IMR-90 (cell line): ENCODE results near the gene TIE1. TPM values are rescaled to one million over a fixed set of nuclear protein-coding genes. Genes with fewer than 3 reads are reported as not detected.
A peak's percentile ranks its signal among the peaks of the same experiment; 100 is the strongest.

ENCODE experiments used
- ATAC-seq: fragments of 200-7000 bp; cut with Tn5 transposase; 2 replicates; pipeline ENCODE4 v1.9.1; 2020; ENCODE audit warnings: low read depth, mild to moderate bottlenecking, moderate library complexity
- BruUV-seq: library from RNA; stranded (reverse); fragments of 400-500 nt; replicated peaks from 2 replicates; lab custom pipeline; 2021; lab: Mats Ljungman, UMichigan
- CTCF ChIA-PET: fragments of 300-600 bp; formaldehyde crosslinking; extraction: SDS; loops from one replicate; lab custom pipeline; 2021; ENCODE audit warnings: antibody characterized with exemption; lab: Yijun Ruan, JAX
- POLR2A ChIA-PET: fragments of 300-600 bp; sonication (Branson Sonifier 250); formaldehyde crosslinking; loops from one replicate; lab custom pipeline; 2022; ENCODE audit warnings: antibody characterized with exemption; ENCODE audit not compliant: unreplicated experiment; lab: Charles Lee
- DNase-seq: peaks from one replicate; pipeline ENCODE4 v3.0.0; 2013
- H2AFZ ChIP-seq: replicated peaks from 2 replicates; pipeline ENCODE3; 2013; ENCODE audit warnings: low read length, mild to moderate bottlenecking; ENCODE audit not compliant: poor library complexity
- H2AK5ac ChIP-seq: 2 replicates; pipeline ENCODE4 v1.6.1; 2013; ENCODE audit warnings: low read depth, low read length, inconsistent platforms
- H2AK9ac ChIP-seq: replicated peaks from 2 replicates; pipeline ENCODE3; 2013; ENCODE audit warnings: mild to moderate bottlenecking, low read depth, low read length, moderate library complexity; ENCODE audit not compliant: poor library complexity
- H2BK120ac ChIP-seq: 2 replicates; pipeline ENCODE4 v1.6.1; 2013; ENCODE audit warnings: low read depth, low read length, inconsistent platforms
- H2BK15ac ChIP-seq: 3 replicates; pipeline ENCODE4 v1.6.1; 2013; ENCODE audit warnings: low read depth, low read length, inconsistent platforms
- H2BK20ac ChIP-seq: 2 replicates; pipeline ENCODE4 v1.6.1; 2013; ENCODE audit warnings: low read depth, mild to moderate bottlenecking, inconsistent platforms, low read length, moderate library complexity
- H2BK5ac ChIP-seq: 2 replicates; pipeline ENCODE4 v1.6.1; 2013; ENCODE audit warnings: mild to moderate bottlenecking, low read depth, low read length, inconsistent platforms; ENCODE audit not compliant: poor library complexity, severe bottlenecking
- H3K14ac ChIP-seq: replicated peaks from 2 replicates; pipeline ENCODE4 v1.6.1; 2013; ENCODE audit warnings: low read depth, low read length, inconsistent platforms
- H3K18ac ChIP-seq: 2 replicates; pipeline ENCODE4 v1.6.1; 2013; ENCODE audit warnings: low read depth, low read length, control low read depth
- H3K23ac ChIP-seq: 2 replicates; pipeline ENCODE4 v1.6.1; 2013; ENCODE audit warnings: low read depth, low read length, inconsistent platforms
- H3K27ac ChIP-seq: 2 replicates; pipeline ENCODE4 v1.5.1; 2013; ENCODE audit warnings: mild to moderate bottlenecking, control low read depth, low read length; ENCODE audit not compliant: insufficient read depth
- H3K27me3 ChIP-seq: 2 replicates; pipeline ENCODE4 v1.6.1; 2013; ENCODE audit warnings: low read length; ENCODE audit not compliant: control insufficient read depth, insufficient read depth
- H3K36me3 ChIP-seq: 2 replicates; pipeline ENCODE4 v1.6.1; 2013; ENCODE audit warnings: low read length, mixed read lengths; ENCODE audit not compliant: control insufficient read depth, insufficient read depth
- H3K4ac ChIP-seq: 2 replicates; pipeline ENCODE4 v1.6.1; 2013; ENCODE audit warnings: low read depth, low read length, inconsistent platforms
- H3K4me1 ChIP-seq: 2 replicates; pipeline ENCODE4 v1.6.1; 2013; ENCODE audit warnings: low read length, mixed read lengths; ENCODE audit not compliant: control insufficient read depth, insufficient read depth
- H3K4me2 ChIP-seq: 2 replicates; pipeline ENCODE4 v1.6.1; 2013; ENCODE audit warnings: low read depth, mild to moderate bottlenecking, control low read depth, low read length, moderate library complexity
- H3K4me3 ChIP-seq: 2 replicates; pipeline ENCODE4 v1.5.1; 2013; ENCODE audit warnings: low read depth, mild to moderate bottlenecking, control low read depth, low read length, moderate library complexity; ENCODE audit not compliant: insufficient read depth
- H3K56ac ChIP-seq: 2 replicates; pipeline ENCODE4 v1.6.1; 2013; ENCODE audit warnings: low read length, inconsistent platforms; ENCODE audit not compliant: insufficient read depth; ENCODE audit errors: extremely low read depth
- H3K79me1 ChIP-seq, 2 experiments: 2 replicates each; pipeline ENCODE4 v1.6.1; 2013; ENCODE audit warnings: low read length in 2 of 2, inconsistent platforms in 1 of 2, low read depth in 1 of 2
- H3K9ac ChIP-seq: 2 replicates; pipeline ENCODE4 v1.6.1; 2013; ENCODE audit warnings: low read depth, low read length, control low read depth
- H3K9me1 ChIP-seq: 2 replicates; pipeline ENCODE4 v1.6.1; 2013; ENCODE audit warnings: low read length, inconsistent platforms; ENCODE audit not compliant: insufficient read depth
- H3K9me3 ChIP-seq: 2 replicates; pipeline ENCODE4 v1.6.1; 2013; ENCODE audit warnings: low read length; ENCODE audit not compliant: control insufficient read depth, insufficient read depth
- H4K20me1 ChIP-seq: 2 replicates; pipeline ENCODE4 v1.6.1; 2013; ENCODE audit warnings: low read length, inconsistent platforms; ENCODE audit not compliant: insufficient read depth
- H4K5ac ChIP-seq: 2 replicates; pipeline ENCODE4 v1.6.1; 2013; ENCODE audit warnings: mild to moderate bottlenecking, low read depth, low read length, control low read depth
- H4K8ac ChIP-seq, 2 experiments: 2 replicates each; pipeline ENCODE4 v1.6.1; 2013; ENCODE audit warnings: low read depth in 2 of 2, low read length in 2 of 2, control low read depth in 1 of 2, inconsistent platforms in 1 of 2
- H4K91ac ChIP-seq: 2 replicates; pipeline ENCODE4 v1.6.1; 2013; ENCODE audit warnings: low read depth, low read length, inconsistent platforms; ENCODE audit not compliant: insufficient read depth
- BHLHE40 ChIP-seq: fragments of 150-350 bp; IDR thresholded peaks from 2 replicates; pipeline ENCODE4 v1.6.1; 2016; ENCODE audit warnings: mild to moderate bottlenecking, low read depth, low read length
- CEBPB ChIP-seq: IDR thresholded peaks from 2 replicates; pipeline ENCODE4 v1.6.1; 2012; ENCODE audit warnings: low read depth, low read length, improper control_type of control experiment
- CHD1 ChIP-seq: IDR thresholded peaks from 2 replicates; pipeline ENCODE4 v1.6.1; 2012; ENCODE audit warnings: low read depth, low read length, improper control_type of control experiment
- CTCF ChIP-seq: conservative IDR thresholded peaks from 2 replicates; pipeline ENCODE4 v1.5.1; 2012; ENCODE audit warnings: mild to moderate bottlenecking, low read depth, low read length, improper control_type of control experiment
- ELK1 ChIP-seq: fragments of 150-350 bp; IDR thresholded peaks from 2 replicates; pipeline ENCODE4 v1.6.1; 2016; ENCODE audit warnings: low read depth, mild to moderate bottlenecking, low read length, moderate library complexity, borderline replicate concordance
- FOS ChIP-seq: fragments of 150-350 bp; IDR thresholded peaks from 2 replicates; pipeline ENCODE4 v1.6.1; 2016; ENCODE audit warnings: low read depth, low read length
- MAFK ChIP-seq: IDR thresholded peaks from 2 replicates; pipeline ENCODE4 v1.6.1; 2012; ENCODE audit warnings: low read depth, low read length, improper control_type of control experiment
- MAZ ChIP-seq: IDR thresholded peaks from 2 replicates; pipeline ENCODE4 v1.6.1; 2012; ENCODE audit warnings: low read depth, mild to moderate bottlenecking, low read length, improper control_type of control experiment, moderate library complexity, borderline replicate concordance
- MXI1 ChIP-seq: IDR thresholded peaks from 2 replicates; pipeline ENCODE4 v1.6.1; 2012; ENCODE audit warnings: low read depth, mild to moderate bottlenecking, low read length, moderate library complexity, borderline replicate concordance
- NFE2L2 ChIP-seq: fragments of 150-350 bp; IDR thresholded peaks from 2 replicates; pipeline ENCODE4 v1.6.1; 2016; ENCODE audit warnings: low read depth, mild to moderate bottlenecking, low read length
- POLR2A ChIP-seq: IDR thresholded peaks from 2 replicates; pipeline ENCODE4 v1.6.1; 2012; ENCODE audit warnings: mild to moderate bottlenecking, low read depth, low read length
- RAD21 ChIP-seq: IDR thresholded peaks from 2 replicates; pipeline ENCODE4 v1.6.1; 2012; ENCODE audit warnings: low read length, improper control_type of control experiment
- RCOR1 ChIP-seq: IDR thresholded peaks from 2 replicates; pipeline ENCODE4 v1.6.1; 2012; ENCODE audit warnings: mild to moderate bottlenecking, low read length, improper control_type of control experiment; ENCODE audit not compliant: insufficient replicate concordance
- RFX5 ChIP-seq: IDR thresholded peaks from 2 replicates; pipeline ENCODE4 v1.8.0; 2012; ENCODE audit warnings: low read depth, mild to moderate bottlenecking, low read length, moderate library complexity
- SMC3 ChIP-seq: fragments of 150-350 bp; IDR thresholded peaks from 2 replicates; pipeline ENCODE4 v1.6.1; 2016; ENCODE audit warnings: low read depth, mild to moderate bottlenecking, antibody characterized with exemption, low read length, moderate library complexity
- USF2 ChIP-seq: fragments of 150-350 bp; IDR thresholded peaks from 2 replicates; pipeline ENCODE4 v1.6.1; 2017; ENCODE audit warnings: mild to moderate bottlenecking, antibody characterized with exemption, low read length, low read depth
- WGBS, 2 experiments: methylation state at CpG; one replicate each; pipeline versions ENCODE4 v1.1.5 to v1.1.7; 2013; ENCODE audit warnings: missing lambda C conversion rate in 2 of 2; ENCODE audit not compliant: insufficient read length in 1 of 2; ENCODE audit errors: extremely low coverage in 2 of 2; 5-methylcytosine and 5-hydroxymethylcytosine counted together
- dilution Hi-C: fragments of 300-500 bp; cut with HindIII; formaldehyde crosslinking; loops from one replicate; pipeline ENCODE4 v1.14.3; 2018; ENCODE audit warnings: low sequenced_read_pairs; ENCODE audit not compliant: unreplicated experiment
- in situ Hi-C: fragments of 300-500 bp; cut with MboI; formaldehyde crosslinking; loops from 3 replicates; pipeline ENCODE4 v1.14.3; 2019; ENCODE audit warnings: low sequenced_read_pairs, inconsistent platforms, mixed read lengths
- intact Hi-C: fragments of 100-400 bp; cut with micrococcal nuclease; formaldehyde crosslinking; loops from 2 replicates; pipeline ENCODE4 v1.10.0; 2022
- polyA plus RNA-seq, 3 experiments: library from polyadenylated mRNA; depleted of rRNA; stranded (reverse); fragments of >200 nt; gene quantifications; 2 replicates each; pipeline ENCODE4 v1.2.3, GENCODE V29; 2012; ENCODE audit warnings: low replicate concordance in 1 of 3
- total RNA-seq: library from RNA; depleted of rRNA; stranded (reverse); fragments of >200 nt; gene quantifications from 2 replicates; pipeline ENCODE4 v1.2.3, GENCODE V29; 2012

Gene TIE1
- total and polyA plus RNA-seq, 2 of the 4 experiments (the other 2 are of a cell fraction) = 2.3 to 7.5 TPM

GRCh38 chr1:43348343-43348808 is 47.6 kb downstream of the TIE1 start:
- Histone ChIP-seq H3K23ac (0 out of 2 replicates have a peak overlapping the region, but pooled peaks have one; percentile 66), H2AFZ (peak overlapping the region; percentile 94), H3K4ac (peak overlapping the region; percentile 66), H4K8ac (peak overlapping the region; percentile 50 to 72; a peak in 3 of 4 replicates), H3K36me3 (no peaks in the 10 kb centered on the region), H3K14ac (no peak overlapping the region), H2BK20ac (no peak overlapping the region), H3K9me3 (no peaks in the 10 kb centered on the region), H3K27me3 (0 out of 2 replicates have a peak, but pooled peaks cover 7% of the 10 kb centered on the region), H3K4me3 (no peak overlapping the region; the same call in 1 of the 2 replicates), H3K27ac (no peak overlapping the region), H2BK5ac (no peak overlapping the region), H2BK120ac (peak overlapping the region; percentile 63), H2AK5ac (peak overlapping the region; percentile 77), H3K18ac (no peak overlapping the region; the same call in 1 of the 2 replicates), H3K4me1 (peaks cover 18% of the 10 kb centered on the region), H4K5ac (no peak overlapping the region), H3K79me1 (no peaks in the 10 kb centered on the region), H2AK9ac (no peak overlapping the region), H4K91ac (peak overlapping the region; percentile 50; the same call in 1 of the 2 replicates), H3K56ac (no peak overlapping the region), H2BK15ac (no peak overlapping the region; the same call in 2 of the 3 replicates), H4K20me1 (peaks cover 3% of the 10 kb centered on the region; the same call in 1 of the 2 replicates), H3K9ac (no peak overlapping the region), H3K4me2 (no peak overlapping the region), H3K9me1 (peaks cover 19% of the 10 kb centered on the region)
- no peak for TF ChIP-seq MXI1
- TF ChIP-seq CTCF = no peak
- no peak for TF ChIP-seq MAZ
- TF ChIP-seq SMC3 = no peak
- no peak for TF ChIP-seq MAFK
- no peak for TF ChIP-seq ELK1
- no peak for TF ChIP-seq RFX5
- TF ChIP-seq NFE2L2 = no peak
- TF ChIP-seq RAD21 = no peak
- TF ChIP-seq USF2 = no peak
- TF ChIP-seq FOS = no peak
- no peak for TF ChIP-seq CHD1
- no peak for TF ChIP-seq RCOR1
- no peak for TF ChIP-seq CEBPB
- TF ChIP-seq POLR2A = no peak
- TF ChIP-seq BHLHE40 = no peak
- dilution Hi-C loops = no loop called here
- ChIA-PET CTCF (interaction anchor here (0.6 kb wide), 1 partner anchor 9 kb away, joined by 3 read pairs; no protein-coding TSS in a partner anchor), POLR2A (no interaction called here)
- no TSS peak for BruUV-seq
- no peak for ATAC-seq
- in situ Hi-C loops = no loop called here
- intact Hi-C loops = no loop called here
- DNase-seq = no peak
- WGBS, 2 experiments = 27% methylated on average over 13 of the region's 22 CpGs; no CpG with 5 or more reads in 1 of the 2 experiments
